ENCODE results near the gene RMDN2.

RMDN2 gene

DNA sequence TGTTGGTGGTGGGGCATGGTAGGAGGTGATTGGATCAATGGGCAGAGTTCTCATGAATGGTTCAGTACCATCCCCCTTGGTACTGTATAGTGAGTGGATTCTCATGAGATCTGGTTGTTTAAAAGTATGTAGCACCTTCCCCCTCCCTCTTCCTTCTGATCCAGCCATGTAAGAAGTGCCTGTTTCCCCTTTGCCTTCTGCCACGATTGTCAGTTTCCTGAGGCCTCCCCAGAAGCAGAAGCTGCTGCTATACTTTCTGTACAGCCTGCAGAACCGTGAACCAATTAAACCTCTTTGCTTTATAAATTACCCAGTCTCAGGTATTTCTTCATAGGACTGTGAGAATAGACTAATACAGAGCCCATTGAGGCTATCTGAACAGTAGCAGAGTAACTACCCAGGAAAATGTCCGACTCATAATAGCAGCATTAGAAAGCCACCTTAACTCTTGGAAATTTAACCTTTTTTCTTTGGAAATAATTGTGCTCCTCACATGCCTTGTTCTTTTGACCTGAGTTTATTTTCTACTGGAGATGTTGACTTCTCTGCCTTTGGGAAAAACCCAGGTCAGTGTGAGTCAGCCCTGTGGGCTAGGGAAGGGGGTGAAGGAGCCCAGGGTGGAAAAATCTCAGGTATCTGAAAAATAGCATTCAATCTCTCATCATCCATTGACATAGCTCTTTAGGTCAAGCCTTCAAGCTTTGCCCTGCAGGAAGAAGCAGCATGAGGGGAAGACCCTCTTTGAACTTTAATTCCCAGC, 132.7 kb downstream of the RMDN2 start:
- no peak for DNase-seq

DNA sequence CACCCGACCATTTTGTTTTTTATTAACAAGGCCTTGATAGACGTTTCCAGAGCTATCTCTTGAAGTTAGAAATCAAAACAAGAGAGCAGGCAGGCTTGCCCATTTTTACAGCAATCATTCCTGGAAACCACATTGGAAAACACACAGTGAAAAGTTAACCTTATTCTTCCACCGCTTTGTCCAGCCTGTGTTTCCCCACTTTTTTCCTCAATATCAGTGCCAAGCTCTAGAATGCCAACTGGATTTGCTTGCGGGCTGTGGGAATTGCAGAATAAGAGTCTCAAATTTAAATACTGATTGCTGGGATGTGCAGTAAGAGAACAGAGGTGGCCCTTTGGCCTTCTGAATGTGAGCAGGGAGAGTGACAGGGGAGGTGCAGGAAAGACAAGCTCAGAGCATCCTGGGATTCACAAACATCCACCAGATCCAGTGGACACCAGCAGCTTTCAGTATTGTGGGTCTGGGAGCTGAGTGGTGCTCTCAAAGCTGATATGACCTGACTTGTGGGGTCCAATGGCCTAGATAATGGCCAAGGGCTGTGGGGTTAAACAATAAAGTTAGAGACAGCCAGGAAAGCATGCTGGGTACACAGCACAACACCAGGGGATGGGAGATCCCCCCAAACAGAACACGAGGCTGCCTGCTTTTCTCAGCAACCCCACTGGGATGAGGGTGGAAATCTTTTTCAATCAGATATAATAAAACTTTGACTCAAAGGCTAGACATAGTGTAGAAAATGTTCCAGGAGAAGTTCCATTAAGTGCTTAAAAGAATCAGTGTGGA, 135.3 kb downstream of the RMDN2 start:
- DNase-seq: no peak

DNA sequence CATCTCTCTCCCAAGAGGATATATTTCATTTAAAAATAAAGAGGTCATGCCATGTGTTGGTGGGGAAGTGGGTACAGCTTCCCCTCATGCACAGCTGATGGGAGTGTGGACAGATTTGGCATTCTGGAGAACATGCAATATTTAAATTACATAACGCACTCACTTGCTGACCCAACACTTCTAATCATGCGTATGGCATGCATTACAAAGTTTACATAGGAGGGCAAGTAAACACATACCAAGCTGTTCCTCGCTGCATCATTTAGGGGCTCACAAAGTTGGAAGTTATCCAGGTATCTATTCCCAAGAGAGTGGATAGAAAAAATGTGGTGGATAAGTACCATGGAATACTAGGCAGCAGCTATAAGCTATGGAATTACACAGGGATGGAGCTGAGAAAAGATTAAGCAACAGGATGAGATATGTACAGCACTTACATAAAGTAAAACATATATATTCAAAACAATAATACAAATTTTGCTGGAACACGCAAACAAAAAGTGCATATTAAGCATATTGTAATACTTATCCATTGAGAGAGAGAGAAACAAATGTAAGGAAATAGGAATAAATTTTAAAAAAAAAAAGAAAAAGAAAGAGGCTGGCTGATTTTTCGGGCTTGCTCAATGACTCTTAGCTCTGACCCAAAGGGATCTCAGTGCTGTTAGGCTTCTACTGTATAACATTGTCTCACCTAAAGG, 139.9 kb downstream of the RMDN2 start:
- no peak for DNase-seq

DNA sequence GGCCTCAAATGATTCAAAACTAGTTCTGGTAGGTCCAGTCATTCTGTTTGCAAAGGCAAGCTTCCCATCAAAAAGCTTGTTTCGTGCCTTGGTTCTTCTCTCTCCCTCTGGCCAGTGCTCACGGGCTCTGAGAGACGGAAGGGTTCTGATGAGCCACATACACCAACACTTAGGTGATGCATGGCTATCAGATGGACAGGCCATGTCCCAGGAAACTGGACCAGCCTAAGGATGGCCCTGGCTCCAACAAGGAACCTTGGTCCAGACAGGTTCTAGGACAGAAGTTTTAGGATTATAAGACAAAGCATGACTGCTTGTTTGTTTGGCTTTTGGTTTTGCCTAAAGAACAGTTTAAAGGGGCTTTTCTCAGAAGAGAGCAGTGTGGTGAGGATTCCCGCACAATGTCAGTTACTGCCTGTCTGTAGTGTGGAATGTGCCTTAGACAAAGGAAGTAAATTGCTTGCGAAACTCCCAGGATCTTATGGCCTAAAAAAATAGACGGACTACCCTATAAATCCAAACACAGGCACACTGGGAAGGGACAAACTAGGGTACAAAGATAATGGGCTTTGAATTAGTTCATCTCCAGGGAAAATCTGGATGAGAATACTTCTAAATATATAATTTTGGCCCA, 140.5 kb downstream of the RMDN2 start:
- no peak for DNase-seq

DNA sequence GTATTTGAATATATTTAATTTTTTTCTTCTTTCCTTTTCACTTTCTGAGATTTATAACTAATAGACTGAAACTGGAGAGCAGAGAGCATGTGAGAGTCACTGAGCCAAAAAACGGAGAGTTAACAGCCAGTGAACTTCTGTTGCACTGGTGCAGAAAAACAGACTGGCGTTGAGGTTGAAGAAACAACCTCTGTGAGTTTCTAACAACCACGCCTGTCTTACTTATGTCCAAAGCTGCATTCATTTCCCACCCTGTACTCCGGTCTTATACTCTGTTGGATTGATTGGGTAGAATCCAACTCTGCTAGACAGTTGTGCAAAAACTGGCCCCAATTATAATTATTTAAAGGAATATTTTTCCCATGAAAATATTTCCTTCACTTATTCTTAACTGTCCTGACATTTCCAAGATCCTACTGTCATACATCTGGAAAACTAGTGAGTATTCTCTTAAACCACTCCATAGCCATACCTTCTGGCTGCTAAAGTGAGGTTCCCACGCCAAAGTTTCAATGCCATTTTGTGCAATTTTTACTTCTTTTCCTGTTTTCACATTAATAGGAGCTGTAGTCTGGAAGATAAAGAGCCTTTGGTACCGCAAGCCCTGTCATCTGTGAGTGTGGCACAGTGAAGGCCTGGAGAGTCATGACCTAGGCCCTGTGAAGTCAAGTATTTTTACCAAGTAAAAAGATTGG, 141.5 kb downstream of the RMDN2 start:
- no peak for DNase-seq
